Thoracic aorta (tissue), 2 donors: ENCODE measurements around the gene TNIK. TPM values are rescaled to one million over a fixed set of nuclear protein-coding genes. Genes with fewer than 3 reads are reported as not detected.
"Not testable (repeated sequence)": the region's sequence is repeated elsewhere in the genome, so short reads cannot be mapped to it uniquely, and the experiment has no call there.

Source experiments
- ATAC-seq: fragments of 150-250 bp; one replicate; pipeline ENCODE4 v1.8.0; 2017; ENCODE audit warnings: low read depth; ENCODE audit not compliant: insufficient number of reproducible peaks, low FRiP score
- DNase-seq: peaks from one replicate; pipeline ENCODE4 v3.0.0-alpha.2; 2020; ENCODE audit warnings: low spot score
- H3K27ac ChIP-seq, 2 donors: fragments of 200-600 bp; sonication (generic); 1 replicate in 1 of 2; 2 replicates in 1 of 2; pipeline ENCODE4 v1.5.1; 2016; ENCODE audit warnings: mild to moderate bottlenecking in 2 of 2, moderate library complexity in 2 of 2
- H3K27me3 ChIP-seq: fragments of 200-600 bp; sonication (generic); replicated peaks from 2 replicates; pipeline ENCODE4 v1.6.0; 2016; ENCODE audit warnings: mild to moderate bottlenecking; ENCODE audit not compliant: insufficient read depth
- H3K36me3 ChIP-seq: fragments of 200-600 bp; sonication (generic); one replicate; pipeline ENCODE4 v1.5.1; 2016
- H3K4me1 ChIP-seq, 2 donors: fragments of 200-600 bp; sonication (generic); 1 replicate in 1 of 2; 2 replicates in 1 of 2; pipeline versions ENCODE4 v1.5.1 to v1.6.0; 2016; ENCODE audit warnings: low read depth in 2 of 2, mild to moderate bottlenecking in 1 of 2; ENCODE audit not compliant: control insufficient read depth in 1 of 2
- H3K4me3 ChIP-seq: fragments of 200-600 bp; sonication (generic); 2 replicates; pipeline ENCODE4 v1.5.1; 2016; ENCODE audit warnings: mild to moderate bottlenecking
- H3K9me3 ChIP-seq: fragments of 200-600 bp; sonication (generic); 2 replicates; pipeline ENCODE4 v1.5.1; 2016
- total RNA-seq, 2 donors: library from RNA; depleted of rRNA; stranded (reverse); fragments of >200 nt; gene quantifications; one replicate each; pipeline versions ENCODE4 v1.1.0 to v1.2.3, GENCODE V29; 2016
- TF ChIP-seq, protein P1 (sequence below): fragments of 200-600 bp; sonication (generic); IDR thresholded peaks from one replicate; pipeline ENCODE4 v1.5.1; 2019; ENCODE audit warnings: antibody characterized with exemption

Gene TNIK
- total RNA-seq, 2 donors from 2014 or later: 18.3 to 21.7 TPM

DNA sequence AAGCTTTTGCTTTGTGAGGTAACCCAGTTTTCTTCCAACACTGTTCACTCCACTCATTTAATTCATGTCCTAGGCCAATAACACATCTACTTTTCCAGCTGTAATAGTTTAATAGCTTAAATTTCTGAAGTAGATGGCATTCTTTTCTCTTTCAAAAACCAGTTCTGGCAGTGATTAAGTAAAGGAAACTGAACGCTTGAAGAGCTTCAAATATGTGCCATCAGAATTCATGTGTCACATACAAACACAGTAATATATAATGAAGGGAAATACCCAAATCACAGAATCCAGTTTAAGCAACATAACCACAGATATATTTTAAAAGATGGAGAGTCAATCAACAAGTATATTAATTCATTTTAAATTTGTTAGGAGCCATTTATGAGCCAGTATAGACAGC lies 91.0 kb downstream of the TNIK start:
- Histone ChIP-seq H3K36me3 (no peaks in the 10 kb centered on the region), H3K4me3 (no peak overlapping the region), H3K9me3 (no peaks in the 10 kb centered on the region), H3K27ac (no peak overlapping the region), H3K27me3 (no peaks in the 10 kb centered on the region), H3K4me1 (no peaks in the 10 kb centered on the region)
- DNase-seq (no peak), ATAC-seq (no peak)
- TF ChIP-seq, protein P1, sequence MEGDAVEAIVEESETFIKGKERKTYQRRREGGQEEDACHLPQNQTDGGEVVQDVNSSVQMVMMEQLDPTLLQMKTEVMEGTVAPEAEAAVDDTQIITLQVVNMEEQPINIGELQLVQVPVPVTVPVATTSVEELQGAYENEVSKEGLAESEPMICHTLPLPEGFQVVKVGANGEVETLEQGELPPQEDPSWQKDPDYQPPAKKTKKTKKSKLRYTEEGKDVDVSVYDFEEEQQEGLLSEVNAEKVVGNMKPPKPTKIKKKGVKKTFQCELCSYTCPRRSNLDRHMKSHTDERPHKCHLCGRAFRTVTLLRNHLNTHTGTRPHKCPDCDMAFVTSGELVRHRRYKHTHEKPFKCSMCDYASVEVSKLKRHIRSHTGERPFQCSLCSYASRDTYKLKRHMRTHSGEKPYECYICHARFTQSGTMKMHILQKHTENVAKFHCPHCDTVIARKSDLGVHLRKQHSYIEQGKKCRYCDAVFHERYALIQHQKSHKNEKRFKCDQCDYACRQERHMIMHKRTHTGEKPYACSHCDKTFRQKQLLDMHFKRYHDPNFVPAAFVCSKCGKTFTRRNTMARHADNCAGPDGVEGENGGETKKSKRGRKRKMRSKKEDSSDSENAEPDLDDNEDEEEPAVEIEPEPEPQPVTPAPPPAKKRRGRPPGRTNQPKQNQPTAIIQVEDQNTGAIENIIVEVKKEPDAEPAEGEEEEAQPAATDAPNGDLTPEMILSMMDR: no peak

DNA sequence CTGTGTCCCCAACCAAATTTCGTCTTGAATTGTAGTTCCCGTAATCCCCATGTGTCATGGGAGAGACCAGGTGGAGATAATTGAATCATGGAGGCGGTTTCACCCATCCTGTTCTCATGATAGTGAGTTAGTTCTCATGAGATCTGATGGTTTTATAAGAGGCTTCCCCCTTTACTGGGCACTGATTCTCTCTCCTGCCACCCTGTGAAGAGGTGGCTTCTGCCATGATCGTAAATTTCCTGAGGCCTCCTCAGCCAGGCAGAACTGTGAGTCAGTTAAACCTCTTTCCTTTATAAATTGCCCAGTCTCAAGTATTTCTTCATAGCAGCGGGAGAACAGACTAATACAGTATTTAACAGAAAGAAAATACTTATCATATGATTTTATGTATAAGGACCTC lies 93.5 kb downstream of the TNIK start:
- ATAC-seq: not testable (repeated sequence)

DNA sequence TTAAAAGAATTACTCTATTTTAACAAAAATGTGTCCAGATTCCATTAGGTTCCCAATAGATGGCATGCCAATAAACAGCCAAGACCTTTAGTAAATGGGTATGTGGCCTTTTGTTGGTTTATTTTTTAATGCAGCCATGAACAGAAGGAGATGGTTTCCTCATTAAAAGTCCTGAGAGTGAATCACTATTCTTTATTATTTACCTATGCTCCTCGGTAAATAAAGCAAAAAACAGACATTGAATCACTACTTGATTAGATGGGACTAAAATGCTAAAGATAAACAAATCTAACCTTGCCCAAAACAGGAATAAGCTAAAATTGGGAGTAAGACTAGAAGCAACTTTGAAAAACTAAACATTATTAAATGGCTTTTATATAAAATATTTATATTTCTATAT lies 94.2 kb downstream of the TNIK start:
- no peak overlapping the region for H3K27ac ChIP-seq
- no peaks in the 10 kb centered on the region for H3K36me3 ChIP-seq
- TF ChIP-seq, protein P1: no peak
- no peak for DNase-seq
- no peak for ATAC-seq
- H3K9me3 ChIP-seq: no peaks in the 10 kb centered on the region
- H3K4me1 ChIP-seq: no peaks in the 10 kb centered on the region
- H3K27me3 ChIP-seq: no peaks in the 10 kb centered on the region
- H3K4me3 ChIP-seq: no peak overlapping the region

More for the DNA sequence above, 93.5 kb downstream of the TNIK start:
- not testable (repeated sequence) for H3K27me3 ChIP-seq, H3K36me3 ChIP-seq, H3K4me3 ChIP-seq, DNase-seq, H3K9me3 ChIP-seq, H3K27ac ChIP-seq, H3K4me1 ChIP-seq

DNA sequence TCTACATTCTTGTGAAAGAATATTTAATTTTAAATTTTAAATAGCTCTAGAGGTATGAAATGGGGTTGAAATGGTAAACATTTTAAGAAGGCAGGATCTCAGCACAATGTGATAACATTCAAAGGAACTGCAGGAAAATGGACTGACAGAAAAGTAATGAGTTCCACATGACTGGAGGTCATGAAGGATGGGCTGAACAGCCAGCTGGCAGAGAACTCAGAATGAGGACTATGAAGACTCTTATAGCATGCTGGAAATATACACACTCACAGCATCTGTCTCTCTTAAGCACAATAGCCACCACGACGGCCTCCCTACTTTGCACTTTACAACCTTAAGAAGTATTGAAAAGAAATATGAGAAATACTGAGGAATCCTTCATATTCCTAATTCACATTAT lies 94.7 kb downstream of the TNIK start:
- TF ChIP-seq, protein P1: no peak
- no peaks in the 10 kb centered on the region for H3K4me1 ChIP-seq
- H3K36me3 ChIP-seq: no peaks in the 10 kb centered on the region
- no peaks in the 10 kb centered on the region for H3K9me3 ChIP-seq
- H3K27me3 ChIP-seq: no peaks in the 10 kb centered on the region
- DNase-seq: no peak
- no peak overlapping the region for H3K27ac ChIP-seq
- ATAC-seq: no peak
- no peak overlapping the region for H3K4me3 ChIP-seq

DNA sequence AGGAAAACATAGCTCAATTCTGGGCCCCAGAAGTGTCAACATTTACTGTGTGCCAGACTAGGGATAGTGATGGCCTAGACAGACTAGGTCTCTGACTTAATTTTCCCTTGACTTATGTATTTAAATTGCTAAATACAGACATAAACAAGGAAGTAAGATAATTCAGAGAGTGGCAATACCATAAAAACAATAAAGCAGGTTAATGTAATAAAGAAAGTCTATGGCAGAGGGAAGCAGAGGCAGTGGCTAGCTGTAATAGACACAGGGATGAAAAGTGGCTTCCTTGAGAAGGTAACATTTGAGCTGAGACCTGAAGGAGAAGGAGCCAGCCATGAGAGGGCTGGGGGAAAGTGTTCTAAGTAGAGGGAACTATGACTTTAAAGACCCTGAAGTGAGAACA lies 95.7 kb downstream of the TNIK start:
- TF ChIP-seq, protein P1: no peak
- H3K4me1 ChIP-seq: no peaks in the 10 kb centered on the region

DNA sequence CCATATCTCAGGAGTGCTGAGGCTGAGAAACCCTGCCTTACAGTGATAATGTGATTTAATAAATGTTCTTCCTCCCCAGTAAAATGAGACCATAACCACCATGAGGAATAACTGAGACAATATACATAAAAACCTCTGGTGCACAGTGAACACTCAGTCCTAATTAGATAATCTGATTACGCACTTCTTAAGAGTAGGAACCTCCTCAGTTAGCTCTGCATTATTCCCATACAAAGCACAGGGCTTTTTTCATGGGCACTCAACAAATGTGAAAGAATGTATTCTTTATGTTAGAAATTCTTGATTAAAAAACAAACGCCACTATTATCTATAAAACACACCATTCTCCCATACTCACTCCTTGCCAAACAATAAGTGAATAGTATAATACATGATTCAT lies 97.0 kb downstream of the TNIK start:
- no peak overlapping the region for H3K27ac ChIP-seq
- H3K9me3 ChIP-seq: no peaks in the 10 kb centered on the region
- TF ChIP-seq, protein P1: no peak
- ATAC-seq (no peak), DNase-seq (no peak)
- H3K27me3 ChIP-seq: no peaks in the 10 kb centered on the region
- H3K36me3 ChIP-seq: no peaks in the 10 kb centered on the region
- no peak overlapping the region for H3K4me3 ChIP-seq
- no peaks in the 10 kb centered on the region for H3K4me1 ChIP-seq

More for the DNA sequence above, 95.7 kb downstream of the TNIK start:
- H3K27ac ChIP-seq: no peak overlapping the region
- H3K36me3 ChIP-seq: no peaks in the 10 kb centered on the region
- no peak overlapping the region for H3K4me3 ChIP-seq
- no peaks in the 10 kb centered on the region for H3K27me3 ChIP-seq
- no peak for ATAC-seq
- DNase-seq: no peak
- H3K9me3 ChIP-seq: no peaks in the 10 kb centered on the region
